Hepatocyte (in vitro differentiated cells): ENCODE data around the gene SLAIN2. TPM values are rescaled to one million over a fixed set of nuclear protein-coding genes. Genes with fewer than 3 reads are reported as not detected.

ENCODE experiments used
- DNase-seq: peaks from one replicate; pipeline ENCODE4 v3.0.0-alpha.2; 2016; ENCODE audit warnings: low spot score
- H2AFZ ChIP-seq: fragments of 200-600 bp; sonication (generic); 2 replicates; pipeline ENCODE4 v1.6.0; 2016; ENCODE audit warnings: antibody characterized with exemption, mild to moderate bottlenecking
- H3K27ac ChIP-seq: fragments of 200-600 bp; sonication (generic); 2 replicates; pipeline ENCODE4 v1.5.1; 2016; ENCODE audit warnings: mild to moderate bottlenecking
- H3K27me3 ChIP-seq: fragments of 200-600 bp; sonication (generic); 2 replicates; pipeline ENCODE4 v1.6.1; 2016
- H3K36me3 ChIP-seq: fragments of 200-600 bp; sonication (generic); replicated peaks from 2 replicates; pipeline ENCODE4 v1.5.1; 2016; ENCODE audit warnings: low read depth; ENCODE audit not compliant: insufficient read depth
- H3K4me1 ChIP-seq: fragments of 200-600 bp; sonication (generic); 2 replicates; pipeline ENCODE4 v1.5.1; 2016; ENCODE audit warnings: mild to moderate bottlenecking, moderate library complexity; ENCODE audit not compliant: insufficient read depth
- H3K4me2 ChIP-seq: fragments of 200-600 bp; sonication (generic); 2 replicates; pipeline ENCODE4 v1.6.0; 2016
- H3K4me3 ChIP-seq: fragments of 200-600 bp; sonication (generic); 2 replicates; pipeline ENCODE4 v1.5.1; 2016; ENCODE audit warnings: mild to moderate bottlenecking
- H3K79me2 ChIP-seq: fragments of 200-600 bp; sonication (generic); 2 replicates; pipeline ENCODE4 v1.6.0; 2017; ENCODE audit warnings: mild to moderate bottlenecking
- H3K9me2 ChIP-seq: fragments of 200-600 bp; sonication (generic); replicated peaks from 2 replicates; pipeline ENCODE4 v1.6.0; 2017; ENCODE audit warnings: mild to moderate bottlenecking; ENCODE audit not compliant: insufficient read depth
- H3K9me3 ChIP-seq: fragments of 200-600 bp; sonication (generic); 2 replicates; pipeline ENCODE4 v1.5.1; 2016; ENCODE audit warnings: low read depth, mild to moderate bottlenecking
- H4K20me1 ChIP-seq: fragments of 200-600 bp; sonication (generic); 2 replicates; pipeline ENCODE4 v1.6.0; 2016; ENCODE audit warnings: mild to moderate bottlenecking; ENCODE audit not compliant: insufficient read depth, poor library complexity, severe bottlenecking
- EZH2 ChIP-seq: fragments of 200-600 bp; sonication (generic); IDR thresholded peaks from 2 replicates; pipeline ENCODE4 v1.6.1; 2016; ENCODE audit warnings: antibody characterized with exemption, mild to moderate bottlenecking, borderline replicate concordance
- EZH2phosphoT487 ChIP-seq: fragments of 200-600 bp; sonication (generic); IDR thresholded peaks from one replicate; pipeline ENCODE4 v1.6.1; 2018; ENCODE audit warnings: antibody characterized with exemption, mild to moderate bottlenecking, low read depth, moderate library complexity; ENCODE audit not compliant: unreplicated experiment, severe bottlenecking
- WGBS: methylation state at CpG from one replicate; pipeline ENCODE4 v1.1.6; 2016; ENCODE audit warnings: low lambda C conversion rate; ENCODE audit errors: missing lambda C conversion rate; 5-methylcytosine and 5-hydroxymethylcytosine counted together
- polyA plus RNA-seq: library from polyadenylated mRNA; unstranded; fragments of >200 nt; fragmentation: Nextera tagmentation; extraction: Ambion mirVana; gene quantifications from 2 replicates; pipeline ENCODE4 v1.2.1, GENCODE V29; 2016
- total RNA-seq: library from RNA; depleted of rRNA; stranded (reverse); fragments of >200 nt; gene quantifications from 2 replicates; pipeline ENCODE4 v1.2.3, GENCODE V29; 2014
- TF ChIP-seq, protein P1 (sequence below): fragments of 200-600 bp; sonication (generic); IDR thresholded peaks from 2 replicates; pipeline ENCODE4 v1.5.1; 2016; ENCODE audit warnings: antibody characterized with exemption, mild to moderate bottlenecking; ENCODE audit not compliant: poor library complexity

SLAIN2 gene
- total and polyA plus RNA-seq, 2 experiments from 2014 or later, result 40.1 to 67.6 TPM

DNA sequence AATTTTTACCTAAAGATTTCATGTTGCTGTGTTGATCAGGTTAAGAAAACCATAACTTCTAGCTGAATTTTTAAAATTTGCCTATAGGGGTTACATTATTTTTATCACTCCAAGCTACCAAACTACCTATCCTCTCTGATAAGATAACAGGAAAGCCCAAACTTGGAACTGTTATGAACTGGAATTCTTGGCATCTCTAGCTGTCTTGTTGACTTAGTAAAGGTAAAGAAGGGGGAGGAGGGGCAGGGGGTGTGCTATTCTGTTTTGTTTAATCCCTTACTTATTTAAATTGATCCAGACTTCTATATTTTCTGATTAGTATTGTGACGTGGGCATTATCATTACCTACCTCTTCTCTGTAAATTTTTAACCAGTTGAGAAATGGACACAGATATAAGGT is 54.7 kb downstream of the SLAIN2 start:
- no peak overlapping the region for H2AFZ ChIP-seq
- no peak overlapping the region for H3K4me3 ChIP-seq
- no peaks in the 10 kb centered on the region for H3K9me2 ChIP-seq
- no peaks in the 10 kb centered on the region for H3K27me3 ChIP-seq
- no peak for DNase-seq
- no peaks in the 10 kb centered on the region for H4K20me1 ChIP-seq
- no peak for TF ChIP-seq EZH2
- no peaks in the 10 kb centered on the region for H3K36me3 ChIP-seq
- H3K4me2 ChIP-seq, result no peak overlapping the region
- H3K79me2 ChIP-seq, result peaks cover 16% of the 10 kb centered on the region
- no peak overlapping the region for H3K27ac ChIP-seq
- no peaks in the 10 kb centered on the region for H3K9me3 ChIP-seq
- 59% methylated on average over 1 of the region's 1 CpG for WGBS
- H3K4me1 ChIP-seq, result no peaks in the 10 kb centered on the region

GRCh38 chr4:48400416-48400815 is 59.1 kb downstream of the SLAIN2 start:
- Histone ChIP-seq H3K4me3 (no peak overlapping the region), H3K4me1 (no peaks in the 10 kb centered on the region), H3K9me3 (no peaks in the 10 kb centered on the region), H3K36me3 (no peaks in the 10 kb centered on the region), H3K9me2 (no peaks in the 10 kb centered on the region), H3K27me3 (no peaks in the 10 kb centered on the region), H3K27ac (no peak overlapping the region), H3K79me2 (peaks cover 21% of the 10 kb centered on the region), H2AFZ (no peak overlapping the region), H4K20me1 (no peaks in the 10 kb centered on the region), H3K4me2 (no peak overlapping the region)
- DNase-seq, result no peak
- WGBS, result 92% methylated on average over 5 of the region's 6 CpGs
- TF ChIP-seq EZH2 (no peak), EZH2phosphoT487 (no peak)
- TF ChIP-seq, protein P1, sequence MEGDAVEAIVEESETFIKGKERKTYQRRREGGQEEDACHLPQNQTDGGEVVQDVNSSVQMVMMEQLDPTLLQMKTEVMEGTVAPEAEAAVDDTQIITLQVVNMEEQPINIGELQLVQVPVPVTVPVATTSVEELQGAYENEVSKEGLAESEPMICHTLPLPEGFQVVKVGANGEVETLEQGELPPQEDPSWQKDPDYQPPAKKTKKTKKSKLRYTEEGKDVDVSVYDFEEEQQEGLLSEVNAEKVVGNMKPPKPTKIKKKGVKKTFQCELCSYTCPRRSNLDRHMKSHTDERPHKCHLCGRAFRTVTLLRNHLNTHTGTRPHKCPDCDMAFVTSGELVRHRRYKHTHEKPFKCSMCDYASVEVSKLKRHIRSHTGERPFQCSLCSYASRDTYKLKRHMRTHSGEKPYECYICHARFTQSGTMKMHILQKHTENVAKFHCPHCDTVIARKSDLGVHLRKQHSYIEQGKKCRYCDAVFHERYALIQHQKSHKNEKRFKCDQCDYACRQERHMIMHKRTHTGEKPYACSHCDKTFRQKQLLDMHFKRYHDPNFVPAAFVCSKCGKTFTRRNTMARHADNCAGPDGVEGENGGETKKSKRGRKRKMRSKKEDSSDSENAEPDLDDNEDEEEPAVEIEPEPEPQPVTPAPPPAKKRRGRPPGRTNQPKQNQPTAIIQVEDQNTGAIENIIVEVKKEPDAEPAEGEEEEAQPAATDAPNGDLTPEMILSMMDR, result no peak

GRCh38 chr4:48403358-48403757 is 62.0 kb downstream of the SLAIN2 start:
- no peak overlapping the region for H2AFZ ChIP-seq
- no peaks in the 10 kb centered on the region for H3K9me3 ChIP-seq
- H3K79me2 ChIP-seq, result peaks cover 26% of the 10 kb centered on the region
- no peak for DNase-seq
- no peaks in the 10 kb centered on the region for H3K36me3 ChIP-seq
- no peak overlapping the region for H3K4me2 ChIP-seq
- no peaks in the 10 kb centered on the region for H3K9me2 ChIP-seq
- no peak for TF ChIP-seq EZH2
- TF ChIP-seq, protein P1, result no peak
- no peak for TF ChIP-seq EZH2phosphoT487
- whole genome bisulfite sequencing, result 94% methylated on average over 5 of the region's 5 CpGs
- no peak overlapping the region for H3K4me3 ChIP-seq
- H3K4me1 ChIP-seq, result no peaks in the 10 kb centered on the region
- H3K27ac ChIP-seq, result no peak overlapping the region
- H4K20me1 ChIP-seq, result no peaks in the 10 kb centered on the region
- H3K27me3 ChIP-seq, result no peaks in the 10 kb centered on the region

GRCh38 chr4:48403779-48404178 is 62.5 kb downstream of the SLAIN2 start:
- WGBS, result 96% methylated on average over 9 of the region's 9 CpGs
- Histone ChIP-seq H3K9me3 (no peaks in the 10 kb centered on the region), H3K36me3 (no peaks in the 10 kb centered on the region), H3K9me2 (no peaks in the 10 kb centered on the region), H3K27me3 (no peaks in the 10 kb centered on the region), H2AFZ (no peak overlapping the region), H3K4me3 (no peak overlapping the region), H3K4me1 (no peaks in the 10 kb centered on the region), H4K20me1 (no peaks in the 10 kb centered on the region), H3K4me2 (no peak overlapping the region), H3K27ac (no peak overlapping the region), H3K79me2 (peaks cover 26% of the 10 kb centered on the region)
- no peak for DNase-seq
- no peak for TF ChIP-seq EZH2
- TF ChIP-seq EZH2phosphoT487, result no peak
- TF ChIP-seq, protein P1, result no peak
